GM18951 (cell line): Measurements from ENCODE around the gene FREY1.

Experiments
- POLR2A ChIP-seq: IDR thresholded peaks from 4 replicates; pipeline ENCODE4 v1.6.1; 2011; ENCODE audit warnings: mild to moderate bottlenecking; ENCODE audit not compliant: insufficient read length, insufficient read depth; ENCODE audit errors: extremely low read depth
- in situ Hi-C: fragments of 300-500 bp; cut with MboI; formaldehyde crosslinking; loops from one replicate; pipeline ENCODE4 v1.12.0; 2022; ENCODE audit warnings: low sequenced_read_pairs, mixed read lengths, inconsistent platforms; ENCODE audit not compliant: unreplicated experiment

The FREY1 gene

GRCh38 chr11:45906965-45907611, at the start of gene FREY1:
Gene FREY1 (minus strand): TSS chr11:45907271. CDS start chr11:45907245, 26 bp downstream.
- no peak for TF ChIP-seq POLR2A

GRCh38 chr11:45949992-45950407, 42.9 kb upstream of the FREY1 start:
- in situ Hi-C loops, result no loop called here
- TF ChIP-seq POLR2A, result no peak

More at GRCh38 chr11:45906965-45907611, at the start of gene FREY1:
- in situ Hi-C loops, result no loop called here

GRCh38 chr11:45948356-45948755, 41.3 kb upstream of the FREY1 start:
- in situ Hi-C loops, result no loop called here
- no peak for TF ChIP-seq POLR2A

GRCh38 chr11:45947885-45948284, 40.8 kb upstream of the FREY1 start:
- in situ Hi-C loops, result no loop called here
- TF ChIP-seq POLR2A, result no peak

- in situ Hi-C loops, result no loop called here
- TF ChIP-seq POLR2A, result no peak
Observed at GRCh38 chr11:45945397-45945999, 38.4 kb upstream of the FREY1 start.

- TF ChIP-seq POLR2A, result no peak
- in situ Hi-C loops, result no loop called here
Observed at GRCh38 chr11:45942381-45942780, 35.3 kb upstream of the FREY1 start.

GRCh38 chr11:45941285-45941684, 34.2 kb upstream of the FREY1 start:
- no peak for TF ChIP-seq POLR2A
- in situ Hi-C loops, result no loop called here

GRCh38 chr11:45939836-45940235, 32.8 kb upstream of the FREY1 start:
- in situ Hi-C loops, result no loop called here
- no peak for TF ChIP-seq POLR2A

- no peak for TF ChIP-seq POLR2A
- in situ Hi-C loops, result no loop called here
Observed at GRCh38 chr11:45937916-45938315, 30.8 kb upstream of the FREY1 start.

- in situ Hi-C loops, result no loop called here
- TF ChIP-seq POLR2A, result no peak
Observed at GRCh38 chr11:45936511-45937054, 29.5 kb upstream of the FREY1 start.

- no peak for TF ChIP-seq POLR2A
- in situ Hi-C loops, result no loop called here
Observed at GRCh38 chr11:45935349-45936064, 28.4 kb upstream of the FREY1 start.

GRCh38 chr11:45934580-45935318, 27.7 kb upstream of the FREY1 start:
- no peak for TF ChIP-seq POLR2A
- in situ Hi-C loops, result no loop called here
